NCI-H226 (cell line): ENCODE results near the gene CPD.
"Not testable (repeated sequence)": the region's sequence is repeated elsewhere in the genome, so short reads cannot be mapped to it uniquely, and the experiment has no call there.

ENCODE experiments used
- DNase-seq: peaks from one replicate; pipeline ENCODE4 v3.0.0-alpha.2; 2015

The CPD gene

GRCh38 chr17:30378825-30379302 is at the start of gene CPD:
Gene CPD, plus strand, starts transcription at chr17:30378927. Its CDS starts 54 bp downstream, at chr17:30378981.
- DNase-seq = peak; percentile 87

DNA sequence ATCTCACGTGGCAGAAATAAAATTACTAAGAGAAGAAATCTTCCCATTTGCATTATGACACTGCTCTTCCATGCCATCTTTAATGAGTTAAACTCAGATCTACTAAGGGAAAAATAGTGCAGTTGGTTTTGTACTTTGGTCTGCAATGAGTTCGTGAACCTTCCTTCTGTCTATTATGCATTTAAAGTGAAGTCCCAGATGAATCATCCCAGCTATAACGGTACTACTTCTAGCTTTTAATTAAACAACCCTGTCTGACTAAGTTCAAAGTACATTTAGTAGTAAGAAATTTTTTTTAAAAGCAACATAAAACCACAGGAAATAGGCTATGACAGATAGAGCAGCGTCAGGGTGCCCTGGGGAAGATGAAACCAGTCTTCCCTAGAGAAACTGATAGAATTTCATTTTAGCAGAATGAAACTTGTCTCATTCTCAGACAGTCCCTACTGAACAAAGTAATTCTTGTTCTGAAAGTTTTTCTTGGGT is 46.6 kb upstream of the CPD start:
- DNase-seq = no peak

DNA sequence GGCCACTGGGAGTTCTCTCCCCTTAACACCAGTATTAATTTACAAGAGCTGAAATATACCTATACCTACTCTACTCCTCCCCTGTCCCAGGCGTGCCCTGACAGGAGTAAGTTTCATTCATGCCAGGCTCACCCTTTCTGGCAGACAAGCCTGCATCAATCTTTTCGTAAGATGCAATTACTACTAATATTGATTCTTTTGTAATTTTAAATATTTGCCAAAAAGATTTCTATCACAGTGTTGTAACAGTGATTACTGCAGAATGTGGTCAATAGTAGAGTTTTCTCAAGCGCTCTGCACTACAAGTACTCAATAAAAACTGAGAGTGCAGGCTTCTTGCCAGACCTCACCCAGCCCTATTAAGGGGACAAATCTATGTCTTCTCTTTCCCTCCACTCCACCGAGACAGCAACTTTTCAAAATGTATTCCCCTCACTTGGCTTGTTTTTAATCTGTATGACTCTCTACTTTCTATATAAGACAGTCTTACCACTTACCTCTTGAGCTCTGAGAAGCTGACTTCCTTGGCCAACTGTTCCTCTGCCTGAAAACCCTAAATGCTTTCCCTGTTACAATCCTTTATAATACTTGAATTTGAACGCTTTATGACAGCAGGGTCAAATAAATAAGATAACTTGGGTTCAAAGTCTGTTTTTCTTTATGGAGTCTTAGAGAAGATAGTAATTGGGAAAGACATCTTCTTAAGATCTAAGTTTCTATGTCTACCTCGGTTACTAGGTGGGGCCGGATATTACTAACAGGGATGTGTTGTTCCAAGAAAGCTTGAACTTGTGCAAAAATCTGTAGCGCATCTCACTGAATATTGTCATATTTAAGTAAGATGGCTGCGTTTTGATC is 45.0 kb upstream of the CPD start, which contains the start of gene TMIGD1:
Gene TMIGD1 (minus strand): TSS at position 555 of the 858 bp plus-strand sequence. CDS start 1,924 bp downstream, outside the sequence.
- no peak for DNase-seq

DNA sequence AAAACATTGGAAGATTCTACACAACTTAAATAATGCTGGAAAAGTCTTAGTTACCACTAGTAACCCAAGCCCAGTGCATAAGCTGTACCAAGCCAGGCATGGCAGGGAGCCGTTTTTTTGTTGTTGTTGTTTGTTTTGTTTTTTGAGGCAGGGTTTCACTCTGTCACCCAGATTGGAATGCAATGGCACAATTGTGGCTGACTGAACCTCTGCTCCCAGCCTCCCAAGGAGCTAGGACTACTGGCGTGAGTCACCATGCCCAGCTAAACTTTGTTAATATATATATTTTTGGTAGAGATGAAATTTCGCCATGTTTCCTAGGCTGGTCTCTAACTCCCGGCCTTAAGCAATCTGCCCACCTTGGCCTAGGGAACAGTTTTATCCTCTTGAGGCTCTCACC is 44.3 kb upstream of the CPD start:
- no peak for DNase-seq

DNA sequence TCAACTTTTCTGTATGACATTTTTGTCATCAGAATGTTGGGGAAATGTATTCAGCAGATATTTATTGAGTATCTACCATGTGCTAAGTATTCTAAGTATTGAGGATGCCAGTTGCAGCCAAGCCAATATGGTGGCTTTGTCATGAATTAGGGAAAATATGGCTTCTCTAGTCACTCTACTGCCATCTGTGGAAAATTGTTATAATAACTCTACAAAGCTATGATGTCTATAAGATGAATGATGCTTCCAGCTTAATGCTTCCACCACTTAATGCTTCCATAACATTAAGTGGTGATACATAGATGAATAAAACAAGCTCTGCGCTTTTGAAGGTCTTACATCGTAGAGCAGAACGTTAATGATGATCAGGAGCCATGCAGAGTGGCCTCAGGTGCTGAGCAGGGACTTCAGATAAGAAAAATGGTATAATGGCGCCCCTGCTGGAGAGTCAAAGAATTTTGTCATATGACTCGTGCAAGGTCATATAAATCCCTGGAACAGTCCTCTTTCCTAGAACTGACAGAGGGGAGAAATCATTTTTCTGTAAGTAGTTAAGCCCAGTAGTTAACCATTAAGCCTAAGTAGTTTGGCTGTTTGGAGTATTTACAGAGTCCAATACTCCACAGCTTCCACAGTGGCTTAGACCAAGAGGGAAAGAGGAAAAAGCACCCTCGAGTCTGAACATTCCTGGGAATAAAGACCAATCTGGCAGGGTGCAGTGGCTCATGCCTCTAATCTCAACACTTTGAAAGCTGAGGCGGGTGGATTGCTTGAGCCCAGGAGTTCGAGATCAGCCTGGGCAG is 42.2 kb upstream of the CPD start:
- DNase-seq = peak; percentile 17

DNA sequence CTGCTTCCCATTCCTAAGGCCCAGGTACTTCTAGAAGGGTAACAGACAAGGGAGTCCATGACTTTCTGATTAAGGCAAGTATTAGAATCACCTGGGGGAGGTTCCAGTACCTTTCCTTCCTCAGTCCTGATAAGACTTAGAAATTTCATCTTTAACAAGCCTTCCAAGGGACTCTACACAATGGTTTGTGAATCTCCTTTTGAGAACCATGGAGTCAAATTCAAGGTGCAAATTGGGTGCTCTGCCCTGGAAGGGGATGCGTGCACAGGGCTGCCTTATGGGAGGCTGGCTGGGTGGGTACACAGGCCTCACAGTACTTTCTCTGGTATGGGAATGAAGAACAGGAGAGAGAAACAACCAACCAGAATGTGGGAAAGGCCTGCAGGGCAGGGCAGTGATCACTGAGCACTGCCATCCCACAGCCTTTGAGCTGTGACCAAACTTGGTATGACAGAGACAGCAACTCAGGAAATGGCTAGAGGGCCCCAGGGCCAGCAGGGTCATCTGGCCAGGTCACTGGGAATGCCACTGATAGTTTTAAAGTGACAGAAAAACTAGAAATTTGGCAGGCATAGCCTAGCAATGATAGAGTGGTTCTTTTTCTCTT is 41.2 kb upstream of the CPD start:
- no peak for DNase-seq

- DNase-seq = no peak
Observed at GRCh38 chr17:30339086-30339485, 39.6 kb upstream of the CPD start.

DNA sequence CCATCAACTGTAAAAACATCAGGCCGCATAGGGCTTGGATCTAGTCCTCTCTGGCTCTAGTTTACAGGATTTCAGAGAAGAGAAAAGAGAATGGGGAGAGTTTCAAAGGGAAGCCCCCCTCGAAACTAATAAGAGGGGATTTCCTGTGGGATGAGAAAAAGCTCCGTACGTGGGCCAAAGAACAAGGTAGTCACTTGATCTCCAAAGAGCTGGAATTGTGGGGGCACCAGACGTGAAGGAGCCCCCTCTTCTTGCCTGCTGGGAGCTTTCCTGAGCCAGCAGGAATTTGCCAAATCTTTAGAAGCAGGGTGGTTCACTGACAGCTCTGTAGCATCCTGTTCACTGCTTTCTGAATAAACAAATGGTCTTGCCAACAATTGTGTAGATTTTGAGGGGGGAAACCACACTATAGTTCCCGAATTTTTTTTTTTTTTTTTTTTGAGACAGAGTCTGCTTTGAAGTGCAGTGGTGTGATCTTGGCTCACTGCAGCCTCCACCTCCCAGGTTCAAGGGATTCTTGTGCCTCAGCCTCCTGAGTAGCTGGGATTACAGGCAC is 37.8 kb upstream of the CPD start:
- no peak for DNase-seq

DNA sequence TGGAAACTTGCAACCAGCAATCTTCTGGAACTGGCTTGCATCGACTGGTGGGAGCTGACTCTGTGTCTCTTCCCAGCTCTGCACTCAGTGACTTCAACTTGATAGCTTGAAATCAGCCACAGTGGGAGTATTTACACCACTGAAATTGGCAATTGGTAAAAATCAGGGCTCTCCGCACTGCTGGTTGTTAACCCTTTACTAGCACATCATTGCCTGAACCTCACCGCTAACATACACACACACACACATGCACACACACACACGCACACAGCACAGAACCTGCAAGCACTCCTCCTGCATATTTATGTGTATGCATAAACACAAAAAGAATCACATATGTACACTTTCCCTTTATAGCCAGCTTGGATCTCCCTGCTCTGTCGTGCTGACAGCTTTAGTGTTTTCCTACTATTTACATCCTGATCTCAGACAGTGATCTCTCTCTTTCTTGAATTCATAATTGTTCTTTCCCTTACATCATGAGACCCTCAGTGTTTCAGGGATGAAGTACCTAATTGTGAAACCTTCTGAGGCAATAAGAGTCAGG is 37.0 kb upstream of the CPD start:
- no peak for DNase-seq

DNA sequence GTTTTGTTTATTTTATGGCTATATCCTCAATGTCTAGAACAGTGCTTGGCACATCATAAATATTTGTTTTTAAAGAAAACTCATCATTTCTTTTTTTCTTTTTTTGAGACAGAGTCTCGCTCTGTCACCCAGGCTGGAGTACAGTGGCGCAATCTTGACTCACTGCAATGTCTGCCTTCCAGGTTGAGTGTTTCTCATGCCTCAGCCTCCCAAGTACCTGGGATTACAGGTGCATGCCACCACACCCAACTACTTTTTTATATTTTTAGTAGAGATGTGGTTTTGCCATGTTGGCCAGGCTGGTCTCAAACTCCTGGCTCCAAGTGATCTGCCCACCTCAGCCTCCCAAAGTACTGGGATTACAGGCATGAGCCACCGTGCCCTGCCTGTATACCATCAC is 35.5 kb upstream of the CPD start:
- DNase-seq = not testable (repeated sequence)

GRCh38 chr17:30343796-30344195 is 34.9 kb upstream of the CPD start:
- no peak for DNase-seq

DNA sequence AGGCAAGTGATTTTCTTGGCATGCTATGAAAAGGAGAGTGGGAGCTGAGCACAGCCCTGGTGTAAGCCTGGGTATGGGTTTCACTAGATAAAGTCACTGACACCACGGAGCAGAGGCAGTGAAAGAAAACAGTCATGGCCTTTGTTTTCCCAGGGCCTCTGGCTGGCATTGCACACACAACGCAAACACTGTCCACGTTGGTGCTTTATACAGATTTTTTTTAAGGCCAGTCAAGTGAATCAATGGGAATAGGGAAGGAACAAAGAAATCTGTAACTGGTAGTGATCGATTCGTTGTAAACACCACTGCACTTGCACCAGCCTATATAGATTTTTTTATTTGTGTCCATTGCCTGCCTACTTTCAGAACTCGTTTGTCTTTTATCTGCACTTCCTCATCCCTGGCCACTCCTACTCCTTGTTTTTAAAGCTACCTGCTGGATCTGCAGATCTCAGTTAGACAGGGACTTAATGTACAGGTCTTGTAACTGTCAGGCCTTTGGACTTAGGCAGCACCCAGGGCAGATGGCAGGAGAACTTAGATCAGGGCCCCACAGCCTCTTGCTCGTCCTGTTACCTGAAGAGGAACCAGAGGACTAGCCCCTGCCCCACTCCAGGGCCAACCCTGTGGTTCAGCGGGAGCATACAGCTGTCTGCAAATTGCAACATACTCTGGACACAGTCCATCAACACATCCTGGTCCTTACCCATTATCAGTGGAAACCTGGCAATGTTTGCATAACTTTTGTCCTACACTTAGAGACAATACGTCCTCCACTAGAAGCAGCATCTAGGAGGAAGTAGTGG is 34.2 kb upstream of the CPD start:
- DNase-seq = peak; percentile 47

DNA sequence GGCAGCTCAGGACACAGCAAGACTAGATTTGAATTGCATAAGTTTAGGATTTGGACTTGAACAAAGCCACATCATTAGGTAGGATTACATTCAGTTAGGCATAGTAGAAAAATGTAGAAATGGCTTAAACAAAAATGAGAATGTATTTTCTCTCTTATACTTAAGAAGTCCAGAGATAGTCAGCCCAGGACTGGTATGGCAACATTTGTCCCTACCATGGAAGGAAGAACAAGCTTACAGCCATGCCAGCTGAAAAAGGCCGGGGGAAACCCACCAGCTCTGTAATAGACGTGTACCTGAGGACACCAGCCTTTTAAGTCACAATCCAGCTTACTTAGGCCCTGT is 33.7 kb upstream of the CPD start:
- no peak for DNase-seq

DNA sequence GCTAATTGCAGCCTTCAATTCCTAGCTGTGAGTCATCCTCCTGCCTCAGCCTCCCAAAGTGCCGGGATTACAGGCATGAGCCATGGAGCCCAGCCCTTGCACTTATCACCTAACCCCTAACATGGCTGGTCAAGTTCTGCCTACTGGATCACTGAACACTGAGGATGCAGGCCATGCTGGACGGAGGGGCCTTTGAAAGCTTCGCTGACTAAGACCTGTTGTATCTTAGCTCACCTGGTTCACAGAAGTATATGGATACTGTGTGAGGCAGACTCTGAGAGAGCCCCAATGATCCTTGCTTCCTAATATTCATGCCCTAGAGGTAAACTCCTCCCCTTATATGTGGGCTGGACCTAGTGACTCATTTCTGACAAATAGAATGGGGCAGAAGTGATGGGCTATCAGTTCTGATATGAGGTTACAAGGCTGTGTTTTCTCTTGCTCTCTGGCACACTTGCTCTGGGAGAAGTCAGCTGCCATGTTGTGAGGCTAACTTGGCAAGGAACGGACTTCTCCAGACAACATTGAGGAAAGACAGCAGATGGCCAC is 33.1 kb upstream of the CPD start:
- peak; percentile 22 for DNase-seq

- no peak for DNase-seq
Observed at GRCh38 chr17:30346221-30346795, 32.4 kb upstream of the CPD start.

DNA sequence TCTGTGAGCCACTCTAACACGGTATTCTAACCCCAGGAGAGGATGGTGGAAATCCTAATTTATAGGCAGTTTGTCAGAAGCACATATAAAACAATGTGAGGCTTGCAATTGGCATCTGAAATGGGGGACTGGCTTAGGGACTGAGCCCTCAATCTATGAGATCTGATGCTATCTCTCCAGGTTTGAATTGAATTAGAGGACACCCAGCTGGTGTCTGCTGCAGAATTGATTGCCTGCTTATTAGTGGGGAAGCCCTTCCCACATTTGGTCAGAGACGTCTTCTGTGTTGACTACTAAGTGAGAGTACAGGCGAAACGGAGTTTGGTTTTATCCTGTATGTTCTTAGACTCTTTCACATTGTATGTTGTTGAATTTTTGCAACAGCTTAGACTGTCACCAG is 31.2 kb upstream of the CPD start:
- no peak for DNase-seq

- DNase-seq = no peak
Observed at GRCh38 chr17:30349252-30349651, 29.5 kb upstream of the CPD start.

- DNase-seq = not testable (repeated sequence)
Observed at GRCh38 chr17:30351263-30351662, 27.5 kb upstream of the CPD start.

- no peak for DNase-seq
Observed at GRCh38 chr17:30351735-30352134, 27.0 kb upstream of the CPD start.

- no peak for DNase-seq
Observed at GRCh38 chr17:30352240-30352814, 26.4 kb upstream of the CPD start.

DNA sequence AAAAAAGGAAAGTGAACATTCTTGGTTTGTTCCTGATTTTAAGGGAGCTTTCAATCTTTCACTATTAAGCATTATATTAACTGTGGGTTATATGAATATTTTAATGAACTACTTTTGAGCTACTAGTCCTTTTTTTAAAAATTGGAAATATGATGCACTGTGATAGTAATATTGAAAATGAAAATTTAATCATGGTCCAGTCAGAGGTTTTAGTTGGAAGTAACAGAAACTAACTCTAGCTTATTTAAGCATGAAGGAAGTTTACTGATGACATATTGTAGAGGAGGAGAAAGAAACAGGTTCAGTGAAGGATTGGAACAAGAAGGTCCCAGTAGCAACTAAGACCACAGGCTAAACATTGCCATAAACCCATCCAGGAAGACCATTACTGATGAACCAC is 24.0 kb upstream of the CPD start:
- no peak for DNase-seq
